Panc1 (cell line): ENCODE measurements around the gene TRPV5. TPM values are rescaled to one million over a fixed set of nuclear protein-coding genes. Genes with fewer than 3 reads are reported as not detected.

Experiments
- ATAC-seq: fragments of 200-7000 bp; cut with Tn5 transposase; 2 replicates; pipeline ENCODE4 v1.9.1; 2020; ENCODE audit warnings: mild to moderate bottlenecking, moderate library complexity
- BruUV-seq: library from RNA; stranded (reverse); fragments of 400-500 nt; replicated peaks from 2 replicates; lab custom pipeline; 2021; lab: Mats Ljungman, UMichigan
- CTCF ChIA-PET: fragments of 300-600 bp; sonication (Branson Sonifier 250); formaldehyde crosslinking; loops from one replicate; lab custom pipeline; 2022; ENCODE audit warnings: antibody characterized with exemption; lab: Charles Lee
- POLR2A ChIA-PET: fragments of 300-600 bp; sonication (Branson Sonifier 250); formaldehyde crosslinking; loops from one replicate; lab custom pipeline; 2022; ENCODE audit warnings: antibody characterized with exemption; lab: Charles Lee
- DNase-seq: peaks from one replicate; pipeline ENCODE4 v3.0.0-alpha.2; 2010; ENCODE audit warnings: low read depth, low spot score
- H3K27ac ChIP-seq: 2 replicates; pipeline ENCODE4 v1.5.1; 2011; ENCODE audit warnings: mild to moderate bottlenecking, low read length, inconsistent platforms
- H3K27me3 ChIP-seq: fragments of 200-500 bp; sonication (Bioruptor generic); 2 replicates; pipeline ENCODE4 v1.6.0; 2014; ENCODE audit warnings: low read length, inconsistent platforms; ENCODE audit not compliant: control insufficient read depth, insufficient read depth
- H3K36me3 ChIP-seq: fragments of 200-500 bp; sonication (Bioruptor generic); 2 replicates; pipeline ENCODE4 v1.5.1; 2014; ENCODE audit warnings: inconsistent platforms, mild to moderate bottlenecking, low read length, moderate library complexity; ENCODE audit not compliant: control insufficient read depth, insufficient read depth
- H3K4me1 ChIP-seq: 2 replicates; pipeline ENCODE4 v1.5.1; 2011; ENCODE audit warnings: inconsistent platforms, mild to moderate bottlenecking, low read length, moderate library complexity; ENCODE audit not compliant: control insufficient read depth, insufficient read depth
- H3K4me3 ChIP-seq, 2 experiments: 2 replicates each; pipeline ENCODE4 v1.5.1; 2011 to 2012; ENCODE audit warnings: low read depth in 2 of 2, low read length in 2 of 2, mild to moderate bottlenecking in 2 of 2, inconsistent platforms in 1 of 2, moderate library complexity in 1 of 2
- H3K9me3 ChIP-seq: fragments of 200-500 bp; sonication (Bioruptor generic); 2 replicates; pipeline ENCODE4 v1.5.1; 2014; ENCODE audit warnings: low read depth, mild to moderate bottlenecking, inconsistent platforms, low read length, moderate library complexity; ENCODE audit not compliant: control insufficient read depth, insufficient read depth
- POLR2AphosphoS5 ChIP-seq: IDR thresholded peaks from 2 replicates; pipeline ENCODE4 v1.6.1; 2012; ENCODE audit warnings: mild to moderate bottlenecking, low read depth, low read length, moderate library complexity
- REST ChIP-seq, 2 experiments: IDR thresholded peaks; 2 replicates each; pipeline ENCODE4 v1.6.1; 2011 to 2012; ENCODE audit warnings: low read depth in 2 of 2, control low read depth in 1 of 2, low read length in 1 of 2, mild to moderate bottlenecking in 1 of 2, moderate library complexity in 1 of 2; ENCODE audit not compliant: insufficient read depth in 1 of 2
- SIN3A ChIP-seq: IDR thresholded peaks from 2 replicates; pipeline ENCODE4 v1.6.1; 2012; ENCODE audit warnings: low read depth, mild to moderate bottlenecking, low read length, moderate library complexity, borderline replicate concordance; ENCODE audit not compliant: insufficient read depth
- TCF7L2 ChIP-seq: IDR thresholded peaks from 2 replicates; pipeline ENCODE4 v1.6.1; 2011; ENCODE audit warnings: mild to moderate bottlenecking, low read depth, low read length, inconsistent platforms
- in situ Hi-C: cut with HindIII; loops from 2 replicates; pipeline ENCODE4 v1.10.0; 2016; ENCODE audit warnings: low sequenced_read_pairs, low pct_unique_long_range_greater_than_20kb
- intact Hi-C: fragments of 100-400 bp; cut with micrococcal nuclease; formaldehyde crosslinking; loops from one replicate; pipeline ENCODE4 v1.10.0; 2022; ENCODE audit not compliant: unreplicated experiment
- total RNA-seq: library from RNA; stranded (reverse); gene quantifications from one replicate; pipeline ENCODE4 v1.2.1, GENCODE V29; 2021; ENCODE audit not compliant: unreplicated experiment
- TF ChIP-seq, protein P1 (sequence below): fragments of 450-650 bp; IDR thresholded peaks from 2 replicates; pipeline ENCODE4 v1.5.1; 2017; ENCODE audit warnings: mild to moderate bottlenecking

The TRPV5 gene
- total RNA-seq, 1 experiment from 2014 or later, result not detected

- intact Hi-C loops, result no loop called here
- Histone ChIP-seq H3K4me3 (no peak overlapping the region), H3K4me1 (no peaks in the 10 kb centered on the region), H3K9me3 (no peaks in the 10 kb centered on the region), H3K27me3 (peaks cover 14% of the 10 kb centered on the region), H3K36me3 (no peaks in the 10 kb centered on the region; the same call in 1 of the 2 replicates), H3K27ac (no peak overlapping the region)
- no peak for DNase-seq
- in situ Hi-C loops, result no loop called here
- TF ChIP-seq TCF7L2, result no peak
- TF ChIP-seq, protein P1, sequence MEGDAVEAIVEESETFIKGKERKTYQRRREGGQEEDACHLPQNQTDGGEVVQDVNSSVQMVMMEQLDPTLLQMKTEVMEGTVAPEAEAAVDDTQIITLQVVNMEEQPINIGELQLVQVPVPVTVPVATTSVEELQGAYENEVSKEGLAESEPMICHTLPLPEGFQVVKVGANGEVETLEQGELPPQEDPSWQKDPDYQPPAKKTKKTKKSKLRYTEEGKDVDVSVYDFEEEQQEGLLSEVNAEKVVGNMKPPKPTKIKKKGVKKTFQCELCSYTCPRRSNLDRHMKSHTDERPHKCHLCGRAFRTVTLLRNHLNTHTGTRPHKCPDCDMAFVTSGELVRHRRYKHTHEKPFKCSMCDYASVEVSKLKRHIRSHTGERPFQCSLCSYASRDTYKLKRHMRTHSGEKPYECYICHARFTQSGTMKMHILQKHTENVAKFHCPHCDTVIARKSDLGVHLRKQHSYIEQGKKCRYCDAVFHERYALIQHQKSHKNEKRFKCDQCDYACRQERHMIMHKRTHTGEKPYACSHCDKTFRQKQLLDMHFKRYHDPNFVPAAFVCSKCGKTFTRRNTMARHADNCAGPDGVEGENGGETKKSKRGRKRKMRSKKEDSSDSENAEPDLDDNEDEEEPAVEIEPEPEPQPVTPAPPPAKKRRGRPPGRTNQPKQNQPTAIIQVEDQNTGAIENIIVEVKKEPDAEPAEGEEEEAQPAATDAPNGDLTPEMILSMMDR, result no peak
- TF ChIP-seq POLR2AphosphoS5, result no peak
- TF ChIP-seq SIN3A, result no peak
- BruUV-seq, result no TSS peak
- ChIA-PET CTCF (no interaction called here), POLR2A (no interaction called here)
- ATAC-seq, result no peak
These were observed 71.2 kb downstream of the TRPV5 start for GRCh38 chr7:142862351-142862750.

GRCh38 chr7:142860968-142861367 is 72.6 kb downstream of the TRPV5 start:
- POLR2A ChIA-PET, result no interaction called here
- TF ChIP-seq REST (IDR thresholded peaks at IDR 0.05; ENCODE audit: insufficient read depth in 1 of 2, low read depth in 2 of 2, low read length in 1 of 2) (no peak), SIN3A (no peak), POLR2AphosphoS5 (no peak), TCF7L2 (no peak)
- TF ChIP-seq, protein P1, result no peak
- Histone ChIP-seq H3K4me1 (no peaks in the 10 kb centered on the region), H3K4me3 (no peak overlapping the region), H3K36me3 (no peaks in the 10 kb centered on the region; the same call in 1 of the 2 replicates), H3K27ac (no peak overlapping the region), H3K9me3 (no peaks in the 10 kb centered on the region), H3K27me3 (peaks cover 14% of the 10 kb centered on the region)
- intact Hi-C loops (no loop called here), in situ Hi-C loops (no loop called here)
- no TSS peak for BruUV-seq
- DNase-seq (no peak), ATAC-seq (no peak)
- CTCF ChIA-PET, result no interaction called here
